Esophagus squamous epithelium (tissue), 4 donors: ENCODE results near the gene COL15A1.

Experiments
- POLR2A ChIP-seq, 4 donors: fragments of 450-650 bp; IDR thresholded peaks; one replicate each; pipeline ENCODE4 v1.6.1; 2017; ENCODE audit warnings: antibody characterized with exemption in 4 of 4, mild to moderate bottlenecking in 4 of 4, moderate library complexity in 3 of 4
- TF ChIP-seq, protein P1 (sequence below), 6 experiments: fragments of 450-650 bp in 4 of 6; fragments of 200-600 bp in 2 of 6; sonication (generic) in 2 of 6; IDR thresholded peaks; one replicate each; pipeline ENCODE4 v1.5.1; 2016 to 2019; ENCODE audit warnings: antibody characterized with exemption in 6 of 6, mild to moderate bottlenecking in 4 of 6, moderate library complexity in 4 of 6

DNA sequence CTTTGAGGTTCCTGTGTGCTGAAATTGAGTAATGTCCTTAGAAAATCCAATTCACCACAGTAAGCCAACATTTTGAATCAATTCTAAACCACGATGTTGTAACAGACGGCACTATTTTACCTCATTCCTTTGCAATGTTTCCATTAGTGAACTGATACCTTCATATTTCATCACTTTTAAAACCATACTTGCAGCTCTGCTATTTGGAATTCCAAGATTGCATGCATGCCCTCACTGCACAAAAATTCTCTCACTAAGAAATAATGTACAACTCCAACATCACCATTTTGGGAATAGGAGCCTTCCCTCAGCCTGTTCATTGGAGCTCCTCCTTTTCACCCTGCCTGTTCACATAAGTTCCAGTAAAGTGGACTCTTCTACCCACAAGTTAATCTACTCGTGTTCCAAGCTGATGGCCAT is 86.4 kb downstream of the COL15A1 start:
- TF ChIP-seq, protein P1, sequence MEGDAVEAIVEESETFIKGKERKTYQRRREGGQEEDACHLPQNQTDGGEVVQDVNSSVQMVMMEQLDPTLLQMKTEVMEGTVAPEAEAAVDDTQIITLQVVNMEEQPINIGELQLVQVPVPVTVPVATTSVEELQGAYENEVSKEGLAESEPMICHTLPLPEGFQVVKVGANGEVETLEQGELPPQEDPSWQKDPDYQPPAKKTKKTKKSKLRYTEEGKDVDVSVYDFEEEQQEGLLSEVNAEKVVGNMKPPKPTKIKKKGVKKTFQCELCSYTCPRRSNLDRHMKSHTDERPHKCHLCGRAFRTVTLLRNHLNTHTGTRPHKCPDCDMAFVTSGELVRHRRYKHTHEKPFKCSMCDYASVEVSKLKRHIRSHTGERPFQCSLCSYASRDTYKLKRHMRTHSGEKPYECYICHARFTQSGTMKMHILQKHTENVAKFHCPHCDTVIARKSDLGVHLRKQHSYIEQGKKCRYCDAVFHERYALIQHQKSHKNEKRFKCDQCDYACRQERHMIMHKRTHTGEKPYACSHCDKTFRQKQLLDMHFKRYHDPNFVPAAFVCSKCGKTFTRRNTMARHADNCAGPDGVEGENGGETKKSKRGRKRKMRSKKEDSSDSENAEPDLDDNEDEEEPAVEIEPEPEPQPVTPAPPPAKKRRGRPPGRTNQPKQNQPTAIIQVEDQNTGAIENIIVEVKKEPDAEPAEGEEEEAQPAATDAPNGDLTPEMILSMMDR (IDR thresholded peaks at IDR 0.05), result no peak
- TF ChIP-seq POLR2A (IDR thresholded peaks at IDR 0.05), result no peak
